Measurements from ENCODE around the gene SREBF2. TPM values are rescaled to one million over a fixed set of nuclear protein-coding genes. Genes with fewer than 3 reads are reported as not detected.
A peak's percentile ranks its signal among the peaks of the same experiment; 100 is the strongest.

Gene SREBF2
- total RNA-seq, 2 experiments from 2014 or later, result 167 to 312 TPM

DNA sequence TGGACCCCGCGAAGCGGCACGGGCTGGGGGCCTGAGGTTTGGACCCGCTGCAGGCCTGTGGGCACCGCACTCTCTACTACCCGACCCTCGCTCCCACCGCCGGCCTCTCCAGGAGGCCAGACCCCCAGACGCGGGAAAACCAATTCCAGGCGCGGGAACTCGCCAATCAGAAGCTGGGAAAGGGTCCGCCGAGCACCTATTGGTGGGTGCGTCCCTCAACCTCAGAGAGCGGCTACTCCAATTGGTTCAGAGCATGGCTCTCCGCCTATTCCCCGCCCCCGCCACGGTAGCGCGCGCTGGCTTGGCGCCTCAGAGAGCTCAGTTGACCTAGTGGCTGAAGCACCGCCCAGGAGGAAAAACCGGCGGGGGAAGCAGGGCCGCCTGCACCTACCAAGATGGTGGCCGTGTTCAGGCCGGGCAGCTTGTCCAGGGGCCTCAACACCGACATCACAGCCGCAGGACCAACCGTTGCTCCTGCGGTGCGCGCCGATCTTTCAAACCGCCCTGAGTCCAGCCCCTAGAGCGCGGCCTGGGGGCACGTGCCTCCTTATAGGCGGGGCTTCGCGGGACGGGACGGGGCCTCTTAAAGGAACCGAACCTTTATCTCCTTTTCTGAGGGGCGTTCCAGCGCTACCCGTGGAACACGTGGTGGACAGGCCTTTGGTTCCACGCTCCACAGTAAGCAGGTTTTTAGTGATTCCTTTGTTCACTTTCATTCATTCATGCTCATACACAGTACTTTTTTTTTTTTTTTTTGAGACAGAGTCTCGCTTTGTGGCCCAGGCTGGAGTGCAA is 113.9 kb downstream of the SREBF2 start, which contains the start of gene CENPM:
Gene CENPM (minus strand): TSS at position 524 of the 795 bp plus-strand sequence. CDS start 76 bp downstream, at position 448.
- ChIA-PET CTCF (ENCODE audit: unreplicated experiment) (interaction anchor here (0.7 to 1.6 kb wide), 4 partner anchors 11 to 250 kb away, joined by 3 to 5 read pairs (median 4); no protein-coding TSS in a partner anchor), POLR2A (interaction anchor here (0.5 to 1.9 kb wide), 16 partner anchors 10 to 1170 kb away, joined by 3 to 14 read pairs (median 4); partner anchors contain the start of genes CCDC134, SREBF2, TNFRSF13C and XRCC6)
- H3K36me3 ChIP-seq (ENCODE audit: insufficient read depth, low read length), result peaks cover 44% of the 10 kb centered on the region
- no peaks in the 10 kb centered on the region for H3K9me3 ChIP-seq (ENCODE audit: low read length)
- H3K79me2 ChIP-seq (ENCODE audit: insufficient read depth, low read depth, low read length), result peaks cover 66% of the 10 kb centered on the region
- TF ChIP-seq EZH2phosphoT487 (IDR thresholded peaks at IDR 0.05; ENCODE audit: borderline replicate concordance, low read depth, low read length), result no peak
- TF ChIP-seq, protein P1, sequence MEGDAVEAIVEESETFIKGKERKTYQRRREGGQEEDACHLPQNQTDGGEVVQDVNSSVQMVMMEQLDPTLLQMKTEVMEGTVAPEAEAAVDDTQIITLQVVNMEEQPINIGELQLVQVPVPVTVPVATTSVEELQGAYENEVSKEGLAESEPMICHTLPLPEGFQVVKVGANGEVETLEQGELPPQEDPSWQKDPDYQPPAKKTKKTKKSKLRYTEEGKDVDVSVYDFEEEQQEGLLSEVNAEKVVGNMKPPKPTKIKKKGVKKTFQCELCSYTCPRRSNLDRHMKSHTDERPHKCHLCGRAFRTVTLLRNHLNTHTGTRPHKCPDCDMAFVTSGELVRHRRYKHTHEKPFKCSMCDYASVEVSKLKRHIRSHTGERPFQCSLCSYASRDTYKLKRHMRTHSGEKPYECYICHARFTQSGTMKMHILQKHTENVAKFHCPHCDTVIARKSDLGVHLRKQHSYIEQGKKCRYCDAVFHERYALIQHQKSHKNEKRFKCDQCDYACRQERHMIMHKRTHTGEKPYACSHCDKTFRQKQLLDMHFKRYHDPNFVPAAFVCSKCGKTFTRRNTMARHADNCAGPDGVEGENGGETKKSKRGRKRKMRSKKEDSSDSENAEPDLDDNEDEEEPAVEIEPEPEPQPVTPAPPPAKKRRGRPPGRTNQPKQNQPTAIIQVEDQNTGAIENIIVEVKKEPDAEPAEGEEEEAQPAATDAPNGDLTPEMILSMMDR (conservative IDR thresholded peaks at IDR 0.05; ENCODE audit: low read length), result no peak
- H4K20me1 ChIP-seq (ENCODE audit: insufficient read depth, low read length), result no peaks in the 10 kb centered on the region
- no peaks in the 10 kb centered on the region for H3K9me2 ChIP-seq (ENCODE audit: insufficient read depth, low read length)
- TSS peak; percentile 73 for BruUV-seq (replicated peaks)
- peak within 1 kb of the TSS; percentile 88 for H3K4me2 ChIP-seq (ENCODE audit: low read length)
- peaks cover 74% of the 10 kb centered on the region for H3K4me1 ChIP-seq (ENCODE audit: insufficient read depth, low read length, poor library complexity, severe bottlenecking)
- H2AFZ ChIP-seq (ENCODE audit: low read length), result peak within 1 kb of the TSS; percentile 53; the same call in 1 of the 2 replicates
- DNase-seq (ENCODE audit: low spot score), result peak; percentile 95
- peak within 1 kb of the TSS; percentile 75 for H3K27ac ChIP-seq (ENCODE audit: low read depth, low read length, poor library complexity, severe bottlenecking)
- H3K4me3 ChIP-seq (ENCODE audit: low read depth, low read length, poor library complexity, severe bottlenecking), result peak within 1 kb of the TSS; percentile 94
- intact Hi-C loops (cut with micrococcal nuclease; ENCODE audit: unreplicated experiment), result loop anchor here (2.0 to 5.0 kb wide), 3 partner anchors 114 to 495 kb away; partner anchors contain the start of genes SNU13 and SREBF2

- Histone ChIP-seq H4K20me1 (ENCODE audit: insufficient read depth, low read length) (no peaks in the 10 kb centered on the region), H3K4me2 (ENCODE audit: low read length) (peak overlapping the region; percentile 88), H3K79me2 (ENCODE audit: insufficient read depth, low read depth, low read length) (peaks cover 66% of the 10 kb centered on the region), H3K4me3 (ENCODE audit: low read depth, low read length, poor library complexity, severe bottlenecking) (peak overlapping the region; percentile 94), H3K9me3 (ENCODE audit: low read length) (no peaks in the 10 kb centered on the region), H3K36me3 (ENCODE audit: insufficient read depth, low read length) (peaks cover 40% of the 10 kb centered on the region), H3K27ac (ENCODE audit: low read depth, low read length, poor library complexity, severe bottlenecking) (peak overlapping the region; percentile 75), H3K9me2 (ENCODE audit: insufficient read depth, low read length) (no peaks in the 10 kb centered on the region), H3K4me1 (ENCODE audit: insufficient read depth, low read length, poor library complexity, severe bottlenecking) (peaks cover 80% of the 10 kb centered on the region), H2AFZ (ENCODE audit: low read length) (peak overlapping the region; percentile 53; the same call in 1 of the 2 replicates)
- BruUV-seq (replicated peaks), result no TSS peak
- intact Hi-C loops (cut with micrococcal nuclease; ENCODE audit: unreplicated experiment), result loop anchor here (2.0 to 5.0 kb wide), 3 partner anchors 115 to 495 kb away; partner anchors contain the start of genes SNU13 and SREBF2
- ChIA-PET POLR2A (interaction anchor here (0.5 to 1.9 kb wide), 12 partner anchors 9 to 592 kb away, joined by 3 to 14 read pairs (median 4); partner anchors contain the start of genes CCDC134 and TNFRSF13C), CTCF (ENCODE audit: unreplicated experiment) (interaction anchor here (0.7 to 1.6 kb wide), 3 partner anchors 11 to 250 kb away, joined by 3 to 5 read pairs (median 4); no protein-coding TSS in a partner anchor)
- DNase-seq (ENCODE audit: low spot score), result peak; percentile 67
- no peak for TF ChIP-seq EZH2phosphoT487 (IDR thresholded peaks at IDR 0.05; ENCODE audit: borderline replicate concordance, low read depth, low read length)
- TF ChIP-seq, protein P1 (conservative IDR thresholded peaks at IDR 0.05; ENCODE audit: low read length), result no peak
Measured at GRCh38 chr22:41947424-41948080, 114.6 kb downstream of the SREBF2 start.
